Choroid plexus epithelial cell (primary cell): ENCODE results near the gene SECISBP2.

Experiments used
- DNase-seq: peaks from one replicate; pipeline ENCODE4 v3.0.0-alpha.2; 2010; ENCODE audit warnings: low read depth
- H3K4me3 ChIP-seq: 2 replicates; pipeline ENCODE4 v1.5.1; 2011; ENCODE audit warnings: low read depth, mild to moderate bottlenecking, control low read depth, low read length, moderate library complexity
- TF ChIP-seq, protein P1 (sequence below): conservative IDR thresholded peaks from 2 replicates; pipeline ENCODE4 v1.5.1; 2011; ENCODE audit warnings: low read depth, mild to moderate bottlenecking, control low read depth, inconsistent platforms, low read length, moderate library complexity

SECISBP2 gene

DNA sequence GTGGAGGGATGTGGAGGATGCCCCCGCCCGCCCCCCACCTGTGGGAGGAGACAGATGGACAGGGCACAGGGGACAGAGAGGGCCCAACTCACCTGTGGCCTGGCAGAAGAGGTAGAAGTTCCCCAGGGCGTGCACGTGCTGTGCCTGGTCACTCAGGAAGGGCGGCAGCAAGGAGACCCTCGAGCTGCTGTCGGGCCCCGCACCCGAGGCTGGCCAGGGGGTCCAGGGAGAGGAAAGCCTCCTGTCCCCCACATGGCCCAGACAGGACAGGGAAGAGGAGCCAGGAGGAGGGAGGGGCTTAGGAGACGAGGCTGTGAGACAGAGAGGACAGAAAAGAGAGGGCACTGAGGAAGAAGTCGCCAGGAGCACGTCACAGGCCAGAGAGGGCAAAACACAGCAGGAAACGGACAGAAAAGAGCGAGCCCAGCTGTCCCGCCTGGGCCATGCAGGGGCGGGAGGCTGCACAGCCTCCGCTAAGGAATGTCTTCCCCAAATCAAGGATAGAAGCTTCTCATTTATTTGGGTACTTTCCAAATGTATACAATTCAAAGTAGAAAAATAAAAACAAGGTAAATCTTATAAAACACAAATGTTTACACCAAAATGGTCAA lies 58.5 kb downstream of the SECISBP2 start:
- DNase-seq = peak; percentile 26
- H3K4me3 ChIP-seq = no peak overlapping the region
- TF ChIP-seq, protein P1, sequence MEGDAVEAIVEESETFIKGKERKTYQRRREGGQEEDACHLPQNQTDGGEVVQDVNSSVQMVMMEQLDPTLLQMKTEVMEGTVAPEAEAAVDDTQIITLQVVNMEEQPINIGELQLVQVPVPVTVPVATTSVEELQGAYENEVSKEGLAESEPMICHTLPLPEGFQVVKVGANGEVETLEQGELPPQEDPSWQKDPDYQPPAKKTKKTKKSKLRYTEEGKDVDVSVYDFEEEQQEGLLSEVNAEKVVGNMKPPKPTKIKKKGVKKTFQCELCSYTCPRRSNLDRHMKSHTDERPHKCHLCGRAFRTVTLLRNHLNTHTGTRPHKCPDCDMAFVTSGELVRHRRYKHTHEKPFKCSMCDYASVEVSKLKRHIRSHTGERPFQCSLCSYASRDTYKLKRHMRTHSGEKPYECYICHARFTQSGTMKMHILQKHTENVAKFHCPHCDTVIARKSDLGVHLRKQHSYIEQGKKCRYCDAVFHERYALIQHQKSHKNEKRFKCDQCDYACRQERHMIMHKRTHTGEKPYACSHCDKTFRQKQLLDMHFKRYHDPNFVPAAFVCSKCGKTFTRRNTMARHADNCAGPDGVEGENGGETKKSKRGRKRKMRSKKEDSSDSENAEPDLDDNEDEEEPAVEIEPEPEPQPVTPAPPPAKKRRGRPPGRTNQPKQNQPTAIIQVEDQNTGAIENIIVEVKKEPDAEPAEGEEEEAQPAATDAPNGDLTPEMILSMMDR = no peak

DNA sequence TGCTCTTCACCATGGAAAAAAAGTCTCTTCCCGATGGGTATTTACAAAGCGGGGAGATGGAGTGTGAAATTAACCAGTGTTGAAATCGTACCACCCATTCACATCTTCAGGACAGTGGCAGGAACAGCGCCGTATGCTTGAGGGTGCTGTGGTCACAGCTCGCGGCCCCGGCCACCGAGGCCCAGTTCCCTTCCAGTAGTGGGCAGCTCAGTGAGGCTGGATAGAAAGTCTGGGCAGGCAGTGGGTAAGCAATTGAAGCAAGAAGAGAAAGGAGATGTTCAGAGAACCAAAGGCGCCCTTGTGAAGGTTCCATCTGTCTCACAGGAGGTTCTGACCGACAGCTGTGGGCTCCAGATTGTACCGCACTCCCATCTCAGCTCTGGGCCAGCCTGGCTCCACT lies 59.1 kb downstream of the SECISBP2 start:
- TF ChIP-seq, protein P1 = no peak
- H3K4me3 ChIP-seq = no peak overlapping the region
- no peak for DNase-seq

DNA sequence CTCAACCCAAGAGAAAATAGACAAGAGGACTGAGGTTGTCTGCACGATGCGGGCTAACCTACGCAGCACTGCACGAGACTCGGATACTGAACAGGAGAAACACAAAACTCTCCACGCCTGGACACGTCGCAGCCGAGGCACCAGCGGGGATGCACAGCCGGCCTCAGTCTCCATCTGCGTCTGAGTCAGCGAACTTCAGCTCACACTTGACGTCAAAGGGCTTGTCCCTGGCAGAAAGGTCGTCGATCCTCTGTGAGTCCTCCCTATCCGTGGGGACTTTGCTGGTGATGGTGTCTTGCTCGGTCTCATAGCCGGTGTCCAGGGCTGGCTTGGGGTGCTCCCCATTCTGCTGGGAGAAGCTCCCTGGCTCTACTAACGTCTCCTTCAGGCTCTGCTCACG lies 60.2 kb downstream of the SECISBP2 start:
- TF ChIP-seq, protein P1 = no peak
- H3K4me3 ChIP-seq = no peak overlapping the region
- no peak for DNase-seq

DNA sequence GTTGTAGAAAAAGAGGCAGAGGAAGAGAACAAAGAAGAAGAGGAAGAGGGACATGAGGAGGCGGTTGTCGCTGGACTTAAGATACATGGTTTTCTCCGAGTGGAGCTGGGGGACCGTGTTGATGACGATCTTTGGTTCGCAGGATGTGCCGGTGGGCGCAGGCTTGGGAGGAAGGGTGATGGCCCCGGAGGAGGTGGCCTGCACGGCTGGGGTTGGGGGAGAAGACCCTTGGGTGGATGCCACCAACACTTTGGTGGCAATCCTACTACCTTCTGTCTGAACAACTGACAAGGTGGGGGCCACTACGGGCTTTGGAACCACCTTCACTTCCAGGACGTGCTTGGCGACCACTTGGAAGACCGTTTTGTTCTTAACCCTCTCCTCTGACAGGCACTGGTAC lies 60.7 kb downstream of the SECISBP2 start:
- no peak for DNase-seq
- no peak overlapping the region for H3K4me3 ChIP-seq
- TF ChIP-seq, protein P1 = no peak

DNA sequence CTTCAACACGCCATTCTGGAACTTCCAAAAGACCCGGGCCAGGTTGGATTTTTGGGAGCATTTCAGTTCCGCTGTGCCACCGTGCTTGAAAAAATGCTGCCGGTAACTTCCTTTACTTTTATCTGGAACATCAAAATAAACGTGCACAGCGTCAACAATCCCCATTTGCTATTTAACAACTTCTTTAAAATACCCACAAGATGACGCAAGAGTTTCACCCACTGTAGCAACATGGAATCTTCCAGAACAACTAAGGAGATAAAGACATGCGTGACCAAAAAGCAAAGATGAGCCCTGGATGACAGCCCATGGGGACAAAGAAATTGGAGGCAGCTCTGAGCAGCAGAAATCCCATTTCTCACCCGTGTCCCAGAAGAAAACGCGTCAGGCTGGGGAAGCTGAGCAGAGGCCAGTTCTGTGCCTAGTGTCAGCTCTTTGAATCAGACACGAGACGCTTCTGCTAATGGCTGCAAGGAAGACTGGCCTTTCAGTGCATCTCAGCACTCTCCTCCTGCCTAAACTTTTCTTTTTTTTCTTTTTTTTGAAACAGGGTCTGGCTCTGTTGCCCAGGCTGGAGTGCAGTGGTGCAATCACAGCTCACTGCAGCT lies 61.3 kb downstream of the SECISBP2 start:
- H3K4me3 ChIP-seq = no peak overlapping the region
- DNase-seq = no peak

DNA sequence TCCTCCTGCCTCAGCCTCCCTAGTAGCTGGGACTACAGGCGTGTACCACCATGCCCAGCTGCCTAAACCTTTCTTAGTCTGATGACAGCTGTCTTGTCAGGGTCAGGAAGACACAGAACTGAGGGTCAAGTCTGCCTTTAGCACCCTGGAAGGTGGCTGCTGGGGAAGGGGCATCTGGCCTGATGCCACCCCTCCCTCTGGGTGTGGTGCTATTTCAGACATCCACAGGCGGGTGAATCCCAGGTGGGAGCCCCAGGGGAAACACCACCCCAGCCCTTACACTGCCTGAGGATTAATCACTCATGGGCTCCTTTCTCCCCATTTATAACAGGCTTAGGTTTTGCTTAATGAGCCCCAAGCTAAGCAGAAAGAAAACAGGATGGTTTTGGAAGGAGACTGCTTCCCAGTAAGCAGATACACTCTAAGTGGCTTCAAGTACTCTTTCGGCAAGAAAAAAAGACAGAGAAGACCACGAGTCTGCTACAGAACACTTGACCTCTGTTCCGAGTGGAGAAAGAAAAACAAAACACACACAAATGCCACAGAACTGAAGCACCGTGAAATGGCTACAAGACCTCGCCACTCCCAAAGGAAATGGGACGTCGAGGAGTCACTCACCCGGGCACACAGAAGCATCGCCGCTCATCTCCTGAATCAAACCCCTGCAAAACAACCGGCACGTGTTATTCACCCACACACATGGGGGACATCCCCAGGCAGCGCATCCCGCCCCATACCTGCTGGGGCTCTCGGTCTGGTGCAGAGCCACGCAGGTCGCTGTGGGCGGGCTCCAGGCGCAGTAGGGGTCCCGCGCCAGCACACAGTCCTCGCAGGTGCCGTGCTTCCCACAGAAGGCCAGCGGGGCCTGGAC lies 62.4 kb downstream of the SECISBP2 start:
- TF ChIP-seq, protein P1 = no peak
- DNase-seq = peak; percentile 15
- no peak overlapping the region for H3K4me3 ChIP-seq

More for the DNA sequence above, 61.3 kb downstream of the SECISBP2 start:
- TF ChIP-seq, protein P1 = no peak
